Left renal pelvis (tissue), 4 donors: ENCODE data around the gene ZFPM1. TPM values are rescaled to one million over a fixed set of nuclear protein-coding genes. Genes with fewer than 3 reads are reported as not detected.
"Not testable (repeated sequence)": the region's sequence is repeated elsewhere in the genome, so short reads cannot be mapped to it uniquely, and the experiment has no call there.

Experiments used
- DNase-seq, 4 donors: peaks; one replicate each; pipeline ENCODE4 v3.0.0-alpha.2; 2013; ENCODE audit warnings: low read depth in 4 of 4, low spot score in 3 of 4
- polyA plus RNA-seq, 4 donors: library from polyadenylated mRNA; unstranded; fragments of 120-200 nt; gene quantifications; one replicate each; pipeline ENCODE4 v1.2.1, GENCODE V29; 2013; ENCODE audit not compliant: insufficient read length in 4 of 4

The ZFPM1 gene
- polyA plus RNA-seq = 1 to 10 TPM; 2.2 to 5.3 (median 2.7) TPM

GRCh38 chr16:88453217-88453531 lies at the start of gene ZFPM1:
ZFPM1 (plus strand) TSS chr16:88453280; CDS start chr16:88453639, 359 bp downstream.
- DNase-seq = no peak

GRCh38 chr16:88403794-88404581 lies 49.1 kb upstream of the ZFPM1 start:
- DNase-seq = no peak

DNA sequence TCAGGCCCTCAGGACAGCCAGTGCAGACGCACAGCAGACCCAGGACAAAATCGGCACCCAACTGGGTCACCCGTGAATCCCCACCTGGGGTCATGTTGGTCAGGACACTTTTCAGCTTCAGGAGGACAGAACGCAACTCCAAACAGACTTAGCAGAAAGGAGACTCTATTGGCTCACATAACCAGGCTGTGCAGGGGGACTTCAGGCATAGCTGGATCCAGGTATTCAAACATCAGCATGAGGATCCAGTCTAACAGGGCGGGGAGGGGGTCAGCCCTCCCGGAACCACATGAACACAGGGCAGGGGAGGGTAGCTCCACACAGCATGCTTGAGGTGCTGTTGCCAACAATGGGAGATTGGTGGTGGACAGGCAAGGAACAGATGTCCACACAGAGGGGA lies 48.3 kb upstream of the ZFPM1 start:
- no peak for DNase-seq

DNA sequence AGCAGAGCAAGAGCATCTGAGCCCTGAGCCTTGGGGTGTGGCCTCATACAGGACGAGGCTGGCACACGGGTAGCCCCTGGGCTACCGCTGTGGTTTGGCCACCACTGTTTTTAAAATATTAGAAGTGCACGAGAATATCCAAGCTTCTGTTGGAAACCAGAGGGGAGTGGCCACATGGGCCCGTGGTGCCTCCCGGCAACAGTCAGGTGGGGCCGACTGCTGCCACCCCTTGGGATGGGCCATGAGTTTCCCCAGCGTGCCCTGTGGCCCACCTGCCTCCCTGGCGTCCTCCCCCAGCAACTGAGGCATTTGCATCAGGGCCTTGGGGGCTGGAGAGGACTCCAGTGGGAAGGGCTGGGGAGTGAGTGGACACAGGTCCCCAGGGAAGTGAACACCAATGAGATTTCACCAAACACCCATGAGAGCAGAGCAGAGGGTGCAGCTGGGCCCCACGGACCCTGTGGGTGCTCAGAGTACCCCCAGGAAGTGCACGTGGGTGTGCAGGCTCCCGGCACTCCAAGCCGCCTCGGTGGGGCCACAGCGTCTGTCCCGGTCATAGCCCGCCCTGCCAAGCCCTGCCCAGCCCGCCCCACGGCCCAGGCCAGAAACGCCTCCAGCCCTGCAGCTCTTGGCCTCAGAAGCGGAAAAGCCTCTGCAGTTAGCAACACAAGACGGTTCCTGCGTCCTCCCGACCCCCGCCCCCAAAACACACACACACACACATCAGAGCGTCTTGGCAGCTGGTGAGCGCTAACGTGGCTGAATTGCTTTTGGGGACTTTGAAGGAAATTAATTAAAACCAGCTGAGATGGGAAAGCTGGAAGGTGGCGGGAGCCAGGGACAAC lies 47.6 kb upstream of the ZFPM1 start:
- no peak for DNase-seq

DNA sequence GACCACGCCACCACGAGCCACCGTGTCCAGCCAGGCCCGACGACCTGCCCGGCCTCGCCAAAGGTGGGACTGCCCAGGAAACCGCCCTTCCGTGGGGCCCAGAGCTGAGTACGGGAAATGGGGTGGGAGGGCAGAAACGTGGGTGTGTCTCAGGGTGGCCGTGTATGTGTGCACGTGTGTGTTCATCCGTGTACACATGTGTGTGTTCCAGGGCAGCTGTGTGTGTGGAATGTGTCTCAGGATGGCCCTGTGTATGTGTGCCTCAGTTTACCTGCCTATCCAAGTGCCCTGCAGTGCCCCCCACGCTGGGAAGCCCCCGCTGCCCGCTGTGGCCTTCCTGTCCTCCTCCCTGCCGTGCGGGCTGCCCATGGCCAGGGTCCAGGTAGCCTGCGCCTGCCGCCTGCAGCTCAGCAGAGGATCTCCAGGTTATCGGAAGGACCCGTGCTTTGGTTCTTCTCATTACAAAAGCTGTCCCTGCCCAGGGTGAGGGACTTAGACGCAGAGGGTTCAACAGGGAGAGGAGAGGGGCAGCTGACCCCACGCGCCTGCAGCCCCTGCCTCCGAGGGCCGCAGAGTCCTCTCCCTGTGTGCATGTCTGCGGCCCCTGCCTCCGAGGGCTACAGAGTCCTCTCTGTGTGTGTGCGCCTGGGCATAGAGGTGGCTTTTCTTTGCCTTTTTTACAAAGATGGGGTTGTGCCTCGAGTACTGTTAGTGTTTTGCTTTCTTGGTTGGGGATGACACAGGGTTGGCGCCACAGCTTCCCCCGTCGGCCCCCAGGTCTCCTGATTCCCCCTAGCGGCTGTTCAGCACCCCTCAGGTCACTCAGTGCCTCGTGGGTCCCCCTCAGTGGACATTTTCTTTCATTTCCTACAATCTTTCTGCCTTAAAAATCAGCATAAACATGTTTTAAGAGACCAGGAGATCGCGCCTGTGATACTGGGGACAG lies 46.7 kb upstream of the ZFPM1 start:
- DNase-seq = no peak

GRCh38 chr16:88407042-88407420 lies 46.0 kb upstream of the ZFPM1 start:
- no peak for DNase-seq

GRCh38 chr16:88407807-88408206 lies 45.3 kb upstream of the ZFPM1 start:
- no peak for DNase-seq

DNA sequence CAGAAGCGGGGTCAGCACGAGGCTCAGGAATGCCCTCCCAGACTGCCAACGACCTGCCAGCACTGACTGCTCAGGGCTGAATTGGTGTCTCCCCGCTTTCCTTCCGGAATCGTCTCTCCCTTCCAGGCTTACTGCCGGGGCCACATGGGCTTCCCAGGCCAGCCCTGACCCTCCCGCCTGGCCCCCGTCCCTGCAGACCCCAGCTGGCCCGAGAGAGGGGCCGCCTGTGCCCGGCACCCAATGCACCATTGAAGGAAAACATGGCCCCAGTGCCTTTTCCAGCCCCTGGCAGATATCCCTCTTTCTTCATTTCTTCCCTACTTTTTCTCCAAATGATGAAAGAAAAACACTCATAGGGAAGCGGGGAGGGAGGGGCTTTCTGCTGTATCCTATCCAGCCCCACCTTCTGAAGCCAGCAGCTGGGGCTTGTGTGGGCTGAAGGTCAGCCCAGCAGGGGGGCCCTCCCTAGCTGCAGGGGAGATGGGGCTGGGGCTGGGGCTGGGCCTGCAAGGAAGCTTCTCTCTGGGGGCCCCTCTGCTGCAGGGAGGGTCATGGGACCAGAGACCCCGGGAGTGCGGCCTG lies 44.4 kb upstream of the ZFPM1 start:
- no peak for DNase-seq

- no peak for DNase-seq
These were observed 43.6 kb upstream of the ZFPM1 start for GRCh38 chr16:88409296-88410065.

DNA sequence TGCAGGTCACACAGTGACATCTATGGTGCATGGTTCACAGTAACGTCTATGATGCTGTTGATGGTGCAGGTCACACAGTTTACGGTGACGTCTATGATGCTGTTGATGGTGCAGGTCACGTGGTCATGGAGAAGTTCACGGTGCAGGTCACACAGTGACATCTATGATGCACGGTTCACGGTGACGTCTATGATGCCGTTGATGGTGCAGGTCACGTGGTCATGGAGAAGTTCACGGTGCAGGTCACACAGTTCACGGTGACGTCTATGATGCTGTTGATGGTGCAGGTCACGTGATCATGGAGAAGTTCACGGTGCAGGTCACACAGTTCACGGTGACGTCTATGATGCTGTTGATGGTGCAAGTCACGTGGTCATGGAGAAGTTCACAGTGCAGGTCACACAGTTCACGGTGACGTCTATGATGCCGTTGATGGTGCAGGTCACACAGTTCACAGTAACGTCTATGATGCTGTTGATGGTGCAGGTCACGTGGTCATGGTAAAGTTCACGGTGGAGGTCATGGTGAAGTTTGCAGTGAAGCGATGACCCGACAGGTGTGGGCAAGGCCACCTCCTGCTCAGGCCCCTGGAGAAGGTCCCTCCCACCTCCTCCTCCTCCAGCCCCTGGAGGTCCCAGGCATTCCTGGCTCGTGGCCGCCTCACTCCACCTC lies 42.6 kb upstream of the ZFPM1 start:
- not testable (repeated sequence) for DNase-seq

DNA sequence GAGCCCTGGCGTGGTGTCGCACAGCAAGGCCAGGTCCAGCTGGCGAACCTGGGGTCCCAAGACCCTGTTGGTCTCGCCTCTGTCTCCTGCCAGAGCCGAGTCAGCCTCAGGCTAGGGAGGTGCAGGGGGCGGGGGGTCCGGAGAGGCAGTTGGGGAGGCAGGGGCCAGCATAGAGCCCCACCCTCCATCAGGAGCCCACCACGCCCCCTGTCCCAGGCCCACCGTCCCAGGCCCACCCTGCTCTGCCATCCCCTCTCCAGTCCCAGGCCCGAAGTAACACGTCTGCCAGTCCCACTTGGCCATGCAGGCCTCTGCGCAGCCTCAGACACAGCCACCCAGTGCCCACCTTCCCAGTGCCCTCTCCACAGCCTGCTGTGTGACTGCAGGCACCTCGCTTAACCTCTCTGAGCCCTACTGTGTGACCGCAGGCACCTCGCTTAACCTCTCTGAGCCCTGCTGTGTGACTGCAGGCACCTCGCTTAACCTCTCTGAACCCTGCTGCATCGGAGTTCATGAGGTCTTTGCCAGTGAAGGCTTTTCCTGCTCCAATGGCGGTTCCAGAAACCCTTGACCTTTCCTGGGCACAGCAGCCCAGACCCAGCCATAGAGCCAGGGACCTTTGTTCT lies 41.0 kb upstream of the ZFPM1 start:
- DNase-seq = no peak

DNA sequence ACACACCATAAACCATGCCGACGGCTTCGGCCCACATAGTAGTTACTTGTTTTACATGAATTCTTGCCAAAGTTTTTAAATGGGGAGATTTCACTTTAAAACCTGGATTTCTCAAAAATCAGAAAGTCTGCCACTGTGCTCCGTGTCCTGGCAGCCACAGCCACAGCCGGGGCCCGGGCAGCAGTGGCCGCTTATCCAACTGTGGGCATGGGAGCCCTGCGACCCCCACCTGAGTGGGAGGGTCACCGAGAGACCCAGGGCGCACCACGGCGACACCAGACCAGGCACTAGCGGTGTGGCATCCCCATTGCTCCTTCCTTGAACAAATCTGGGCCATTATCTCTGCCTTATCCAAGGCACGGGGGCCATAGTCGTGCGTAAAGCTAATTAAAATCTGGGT lies 40.3 kb upstream of the ZFPM1 start:
- no peak for DNase-seq

DNA sequence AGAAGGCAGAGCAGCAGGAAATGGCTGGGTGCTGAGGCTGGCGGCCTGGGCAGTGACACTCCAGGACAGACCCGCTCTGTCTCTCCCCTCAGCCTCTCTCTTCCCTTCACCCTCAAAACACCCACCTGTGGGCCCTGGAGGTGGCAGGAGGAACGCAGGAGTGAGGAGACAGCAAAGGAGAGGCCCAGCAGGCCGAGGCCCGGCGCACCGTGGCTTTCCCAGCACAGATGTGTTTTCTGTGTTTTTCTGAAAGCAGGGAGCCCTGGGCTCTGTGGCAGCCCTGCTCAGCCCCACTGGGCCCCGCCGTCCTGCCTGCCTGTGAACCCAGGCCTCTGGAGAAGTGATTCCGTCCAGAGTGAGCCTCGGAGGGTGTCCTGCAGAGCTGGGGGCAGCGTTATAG lies 39.8 kb upstream of the ZFPM1 start:
- DNase-seq = no peak

DNA sequence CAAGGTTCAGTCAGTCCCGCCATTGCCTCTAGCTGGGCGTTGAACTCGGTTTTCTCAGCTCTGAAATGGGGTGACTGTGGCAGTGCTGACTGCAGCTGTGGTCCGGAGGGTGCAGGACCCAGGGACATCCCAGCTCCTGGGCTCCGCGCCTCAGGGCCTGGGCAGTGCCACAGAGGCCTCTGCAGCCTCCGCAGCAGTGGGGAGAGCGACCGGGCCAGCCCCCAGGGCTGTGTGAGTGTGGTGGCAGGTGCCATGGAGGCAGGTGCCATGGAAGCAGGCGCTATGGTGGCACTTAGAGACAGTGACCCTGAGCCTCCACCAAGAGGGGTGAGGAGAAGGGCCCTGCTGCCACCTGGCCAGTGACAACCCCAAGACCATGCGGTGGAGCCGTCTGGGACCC lies 39.4 kb upstream of the ZFPM1 start:
- DNase-seq = no peak

GRCh38 chr16:88414521-88415380 lies 38.3 kb upstream of the ZFPM1 start:
- DNase-seq = no peak

- DNase-seq = no peak
These were observed 37.7 kb upstream of the ZFPM1 start for GRCh38 chr16:88415381-88415705.

DNA sequence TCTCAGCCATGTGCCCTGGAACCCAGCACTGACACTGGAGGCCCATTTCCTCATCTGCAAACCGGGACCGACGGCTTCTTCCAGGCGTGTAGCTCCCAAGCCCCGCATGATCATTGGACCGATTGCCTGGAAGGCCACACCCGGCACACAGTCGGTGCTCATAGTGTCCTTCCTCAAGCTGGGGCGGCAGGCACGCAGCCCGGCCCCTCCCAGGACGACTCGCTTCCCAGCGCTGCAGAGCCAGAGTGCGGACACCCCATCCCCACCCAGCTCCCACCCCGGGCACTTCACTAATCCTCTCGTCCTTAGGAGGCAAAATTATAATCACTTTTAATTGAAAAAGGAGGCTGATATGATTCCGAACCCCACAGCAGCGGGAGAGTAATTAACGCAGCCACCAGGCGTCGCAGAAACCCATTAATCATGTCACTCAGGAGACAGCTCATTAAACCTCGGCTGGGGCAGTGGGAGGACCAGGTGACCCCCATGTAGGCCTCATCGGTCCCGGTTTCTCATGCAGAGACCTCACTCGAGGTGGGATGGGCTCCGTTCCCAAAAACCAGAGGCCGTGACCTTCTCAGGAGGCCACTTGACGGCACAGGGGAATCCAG lies 37.3 kb upstream of the ZFPM1 start:
- no peak for DNase-seq

GRCh38 chr16:88416686-88417085 lies 36.4 kb upstream of the ZFPM1 start:
- no peak for DNase-seq
